ENCODE data around the gene GALNT17.

- no peak for TF ChIP-seq EP300 (IDR thresholded peaks at IDR 0.05)
- no peak for TF ChIP-seq CEBPB (IDR thresholded peaks at IDR 0.05)
- TF ChIP-seq CTCF (IDR thresholded peaks at IDR 0.05) = no peak
- TF ChIP-seq FOSL2 (IDR thresholded peaks at IDR 0.05) = no peak
- no peak for TF ChIP-seq FOSL2 (CRISPR knock-in tag; IDR thresholded peaks at IDR 0.05)
- no peak for TF ChIP-seq ELK1 (IDR thresholded peaks at IDR 0.05; ENCODE audit: low read depth, low read length)
Observed at GRCh38 chr7:71285571-71286145, 153.7 kb downstream of the GALNT17 start.
